PC-3 (cell line): Measurements from ENCODE around the gene PIGB. TPM values are rescaled to one million over a fixed set of nuclear protein-coding genes. Genes with fewer than 3 reads are reported as not detected.
A peak's percentile ranks its signal among the peaks of the same experiment; 100 is the strongest.

Experiments
- ATAC-seq: fragments of 200-7000 bp; cut with Tn5 transposase; 2 replicates; pipeline ENCODE4 v1.9.1; 2020; ENCODE audit warnings: mild to moderate bottlenecking, moderate library complexity
- BruUV-seq: library from RNA; stranded (reverse); fragments of 400-500 nt; replicated peaks from 2 replicates; lab custom pipeline; 2021; lab: Mats Ljungman, UMichigan
- CTCF ChIA-PET: fragments of 300-600 bp; sonication (Branson Sonifier 250); formaldehyde crosslinking; loops from one replicate; lab custom pipeline; 2022; ENCODE audit warnings: antibody characterized with exemption; lab: Charles Lee
- POLR2A ChIA-PET: fragments of 300-600 bp; sonication (Branson Sonifier 250); formaldehyde crosslinking; loops from one replicate; lab custom pipeline; 2022; ENCODE audit warnings: antibody characterized with exemption; ENCODE audit not compliant: unreplicated experiment; lab: Charles Lee
- DNase-seq: peaks from one replicate; pipeline ENCODE4 v3.0.0-alpha.2; 2015
- H2AFZ ChIP-seq: fragments of 300-600 bp; sonication (generic); 2 replicates; pipeline ENCODE4 v1.6.0; 2016; ENCODE audit warnings: antibody characterized with exemption, low read length
- H3F3A ChIP-seq: fragments of 300-600 bp; sonication (generic); one replicate; pipeline ENCODE4 v1.6.0; 2017; ENCODE audit warnings: antibody characterized with exemption, low read length, control low read depth, mild to moderate bottlenecking; ENCODE audit not compliant: unreplicated experiment
- H3K27ac ChIP-seq: fragments of 300-600 bp; sonication (generic); 2 replicates; pipeline ENCODE4 v1.5.1; 2016; ENCODE audit warnings: mild to moderate bottlenecking, low read length
- H3K27me3 ChIP-seq: fragments of 300-600 bp; sonication (generic); 2 replicates; pipeline ENCODE4 v1.6.1; 2016; ENCODE audit warnings: low read length, mixed read lengths
- H3K36me3 ChIP-seq: fragments of 300-600 bp; sonication (generic); 2 replicates; pipeline ENCODE4 v1.6.1; 2016; ENCODE audit warnings: low read depth, mixed run types, low read length, mixed read lengths
- H3K4me1 ChIP-seq: fragments of 300-600 bp; sonication (generic); 2 replicates; pipeline ENCODE4 v1.5.1; 2016; ENCODE audit warnings: low read length; ENCODE audit not compliant: insufficient read depth
- H3K4me2 ChIP-seq: fragments of 300-600 bp; sonication (generic); 2 replicates; pipeline ENCODE4 v1.6.0; 2016; ENCODE audit warnings: low read length
- H3K4me3 ChIP-seq: fragments of 300-600 bp; sonication (generic); 2 replicates; pipeline ENCODE4 v1.5.1; 2016; ENCODE audit warnings: mild to moderate bottlenecking, low read length, mixed read lengths
- H3K79me2 ChIP-seq: fragments of 300-600 bp; sonication (generic); 2 replicates; pipeline ENCODE4 v1.6.1; 2017; ENCODE audit warnings: low read length, mixed read lengths
- H3K9ac ChIP-seq: fragments of 300-600 bp; sonication (generic); 2 replicates; pipeline ENCODE4 v1.6.0; 2016; ENCODE audit warnings: mild to moderate bottlenecking, low read length
- H3K9me2 ChIP-seq: fragments of 300-600 bp; sonication (generic); replicated peaks from 2 replicates; pipeline ENCODE4 v1.6.1; 2016; ENCODE audit warnings: mixed run types, low read length, mixed read lengths
- H3K9me3 ChIP-seq: fragments of 300-600 bp; sonication (generic); 2 replicates; pipeline ENCODE4 v1.6.1; 2016; ENCODE audit warnings: low read length, mixed read lengths
- H4K20me1 ChIP-seq: fragments of 300-600 bp; sonication (generic); 2 replicates; pipeline ENCODE4 v1.6.1; 2016; ENCODE audit warnings: low read length, mixed read lengths
- CTCF ChIP-seq: fragments of 300-600 bp; sonication (generic); conservative IDR thresholded peaks from 2 replicates; pipeline ENCODE4 v1.5.1; 2017; ENCODE audit warnings: antibody characterized with exemption, low read depth, mild to moderate bottlenecking, low read length
- EZH2 ChIP-seq: fragments of 300-600 bp; sonication (generic); IDR thresholded peaks from one replicate; pipeline ENCODE4 v1.6.1; 2017; ENCODE audit warnings: antibody characterized with exemption, mild to moderate bottlenecking, low read length; ENCODE audit not compliant: unreplicated experiment
- EZH2phosphoT487 ChIP-seq: fragments of 300-600 bp; sonication (generic); IDR thresholded peaks from 2 replicates; pipeline ENCODE4 v1.6.1; 2018; ENCODE audit warnings: mild to moderate bottlenecking, antibody characterized with exemption, low read length, borderline replicate concordance
- intact Hi-C: fragments of 100-400 bp; cut with micrococcal nuclease; formaldehyde crosslinking; loops from 2 replicates; pipeline ENCODE4 v1.9.0; 2023
- total RNA-seq: library from RNA; depleted of rRNA; stranded (reverse); fragments of >200 nt; gene quantifications from 2 replicates; pipeline ENCODE4 v1.2.3, GENCODE V29; 2014

Gene PIGB
- total RNA-seq, 1 experiment from 2014 or later = 15.3 TPM

GRCh38 chr15:55383687-55384086, 64.7 kb downstream of the PIGB start:
- DNase-seq (no peak), ATAC-seq (no peak)
- no peaks in the 10 kb centered on the region for H3K27me3 ChIP-seq
- ChIA-PET CTCF (no interaction called here), POLR2A (interaction anchor here (0.7 kb wide), 1 partner anchor 66 kb away, joined by 5 read pairs; no protein-coding TSS in a partner anchor)
- TF ChIP-seq CTCF (no peak), EZH2phosphoT487 (no peak), EZH2 (no peak)
- no peaks in the 10 kb centered on the region for H3K9me3 ChIP-seq
- H3K9ac ChIP-seq = no peak overlapping the region
- H2AFZ ChIP-seq = no peak overlapping the region
- no peaks in the 10 kb centered on the region for H3K9me2 ChIP-seq
- H3K79me2 ChIP-seq = no peaks in the 10 kb centered on the region
- BruUV-seq = no TSS peak
- no peak overlapping the region for H3K4me3 ChIP-seq
- H3F3A ChIP-seq = peaks cover 3% of the 10 kb centered on the region
- no peaks in the 10 kb centered on the region for H4K20me1 ChIP-seq
- no peak overlapping the region for H3K27ac ChIP-seq
- H3K4me2 ChIP-seq = no peak overlapping the region
- peaks cover 12% of the 10 kb centered on the region; the same call in 1 of the 2 replicates for H3K4me1 ChIP-seq
- intact Hi-C loops = no loop called here
- no peaks in the 10 kb centered on the region; the same call in 1 of the 2 replicates for H3K36me3 ChIP-seq

- DNase-seq (peak; percentile 46), ATAC-seq (no peak)
- intact Hi-C loops = no loop called here
- no peak overlapping the region for H3K27ac ChIP-seq
- no TSS peak for BruUV-seq
- H3K27me3 ChIP-seq = no peaks in the 10 kb centered on the region
- H3F3A ChIP-seq = peaks cover 3% of the 10 kb centered on the region
- no peak overlapping the region for H2AFZ ChIP-seq
- TF ChIP-seq EZH2phosphoT487 = no peak
- TF ChIP-seq CTCF = no peak
- TF ChIP-seq EZH2 = no peak
- no peaks in the 10 kb centered on the region for H3K9me3 ChIP-seq
- no peak overlapping the region for H3K9ac ChIP-seq
- ChIA-PET CTCF (no interaction called here), POLR2A (no interaction called here)
- no peak overlapping the region for H3K4me3 ChIP-seq
- H3K4me2 ChIP-seq = no peak overlapping the region
- H3K9me2 ChIP-seq = no peaks in the 10 kb centered on the region
- peaks cover 18% of the 10 kb centered on the region for H3K4me1 ChIP-seq
- H3K79me2 ChIP-seq = no peaks in the 10 kb centered on the region
- no peaks in the 10 kb centered on the region; the same call in 1 of the 2 replicates for H3K36me3 ChIP-seq
- no peaks in the 10 kb centered on the region for H4K20me1 ChIP-seq
Observed at GRCh38 chr15:55387027-55387426, 68.0 kb downstream of the PIGB start.

- Histone ChIP-seq H2AFZ (peak overlapping the region; percentile 25; the same call in 1 of the 2 replicates), H3K4me1 (peaks cover 18% of the 10 kb centered on the region), H3K27ac (peak overlapping the region; percentile 82), H3K27me3 (no peaks in the 10 kb centered on the region), H4K20me1 (no peaks in the 10 kb centered on the region), H3K9me2 (no peaks in the 10 kb centered on the region), H3F3A (peaks cover 3% of the 10 kb centered on the region), H3K9me3 (no peaks in the 10 kb centered on the region), H3K4me2 (peak overlapping the region; percentile 75), H3K79me2 (no peaks in the 10 kb centered on the region), H3K9ac (peak overlapping the region; percentile 40), H3K36me3 (no peaks in the 10 kb centered on the region), H3K4me3 (peak overlapping the region; percentile 50; the same call in 1 of the 2 replicates)
- peak; percentile 96 for ATAC-seq
- no TSS peak for BruUV-seq
- TF ChIP-seq CTCF (no peak), EZH2 (no peak), EZH2phosphoT487 (no peak)
- DNase-seq = peak; percentile 80
- intact Hi-C loops = loop anchor here (1.0 kb wide), 1 partner anchor 19 kb away; the partner anchor contains the start of genes CCPG1 and PIERCE2
- ChIA-PET POLR2A (no interaction called here), CTCF (interaction anchor here (0.6 kb wide), 1 partner anchor 175 kb away, joined by 3 read pairs; no protein-coding TSS in a partner anchor)
Observed at GRCh38 chr15:55389264-55389607, 70.2 kb downstream of the PIGB start.
